Calu3 (cell line): ENCODE results near the gene BMI1. TPM values are rescaled to one million over a fixed set of nuclear protein-coding genes. Genes with fewer than 3 reads are reported as not detected.

Experiments used
- BruUV-seq: library from RNA; stranded (reverse); fragments of 400-500 nt; replicated peaks from 2 replicates; lab custom pipeline; 2021; lab: Mats Ljungman, UMichigan
- CTCF ChIA-PET: fragments of 300-600 bp; sonication (Branson Sonifier 250); formaldehyde crosslinking; loops from one replicate; lab custom pipeline; 2022; ENCODE audit warnings: antibody characterized with exemption; lab: Charles Lee
- DNase-seq: peaks from one replicate; pipeline ENCODE4 v3.0.0; 2022
- H3K27ac Mint-ChIP-seq: one replicate; pipeline ENCODE4 v1.8.0; 2022; ENCODE audit warnings: mixed read lengths; ENCODE audit not compliant: unreplicated experiment
- H3K27me3 Mint-ChIP-seq: one replicate; pipeline ENCODE4 v1.8.0; 2022; ENCODE audit warnings: mixed read lengths; ENCODE audit not compliant: unreplicated experiment
- H3K36me3 Mint-ChIP-seq: one replicate; pipeline ENCODE4 v1.8.0; 2022; ENCODE audit warnings: mild to moderate bottlenecking, moderate library complexity, mixed read lengths; ENCODE audit not compliant: insufficient read depth, unreplicated experiment
- H3K4me1 Mint-ChIP-seq: one replicate; pipeline ENCODE4 v1.8.0; 2022; ENCODE audit warnings: mild to moderate bottlenecking, low read depth, mixed read lengths; ENCODE audit not compliant: unreplicated experiment
- H3K4me3 Mint-ChIP-seq: one replicate; pipeline ENCODE4 v1.8.0; 2022; ENCODE audit warnings: mild to moderate bottlenecking, low read depth, moderate library complexity, mixed read lengths; ENCODE audit not compliant: unreplicated experiment
- H3K9me3 Mint-ChIP-seq: one replicate; pipeline ENCODE4 v1.8.0; 2022; ENCODE audit warnings: low read depth, mixed read lengths; ENCODE audit not compliant: unreplicated experiment
- CTCF ChIP-seq: fragments of 200-600 bp; IDR thresholded peaks from one replicate; pipeline ENCODE4 v1.8.0; 2022; ENCODE audit warnings: antibody characterized with exemption; ENCODE audit not compliant: unreplicated experiment
- intact Hi-C: fragments of 100-400 bp; cut with micrococcal nuclease; formaldehyde crosslinking; loops from one replicate; pipeline ENCODE4 v1.10.0; 2022; ENCODE audit not compliant: unreplicated experiment
- total RNA-seq: library from RNA; stranded (reverse); gene quantifications from 2 replicates; pipeline ENCODE4 v1.2.3, GENCODE V29; 2022

The BMI1 gene
- total RNA-seq, 1 experiment from 2014 or later = 41.6 TPM

GRCh38 chr10:22366771-22367170 is 45.9 kb downstream of the BMI1 start:
- CTCF ChIA-PET = interaction anchor here (0.7 kb wide), 2 partner anchors 42 to 1271 kb away, joined by 4 to 5 read pairs; no protein-coding TSS in a partner anchor

GRCh38 chr10:22367471-22367870 is 46.6 kb downstream of the BMI1 start:
- no peak for TF ChIP-seq CTCF
- H3K9me3 Mint-ChIP-seq = no peaks in the 10 kb centered on the region
- no peak overlapping the region for H3K27ac Mint-ChIP-seq
- H3K27me3 Mint-ChIP-seq = no peaks in the 10 kb centered on the region
- H3K4me1 Mint-ChIP-seq = no peaks in the 10 kb centered on the region
- no peak for DNase-seq
- no peaks in the 10 kb centered on the region for H3K36me3 Mint-ChIP-seq
- no peak overlapping the region for H3K4me3 Mint-ChIP-seq
- CTCF ChIA-PET = no interaction called here
- BruUV-seq = no TSS peak
- intact Hi-C loops = no loop called here

More at GRCh38 chr10:22366771-22367170, 45.9 kb downstream of the BMI1 start:
- intact Hi-C loops = no loop called here
- TF ChIP-seq CTCF = no peak
- Mint-ChIP-seq H3K27me3 (no peaks in the 10 kb centered on the region), H3K4me3 (no peak overlapping the region), H3K27ac (no peak overlapping the region), H3K9me3 (no peaks in the 10 kb centered on the region), H3K36me3 (no peaks in the 10 kb centered on the region), H3K4me1 (no peaks in the 10 kb centered on the region)
- no TSS peak for BruUV-seq
- DNase-seq = no peak

DNA sequence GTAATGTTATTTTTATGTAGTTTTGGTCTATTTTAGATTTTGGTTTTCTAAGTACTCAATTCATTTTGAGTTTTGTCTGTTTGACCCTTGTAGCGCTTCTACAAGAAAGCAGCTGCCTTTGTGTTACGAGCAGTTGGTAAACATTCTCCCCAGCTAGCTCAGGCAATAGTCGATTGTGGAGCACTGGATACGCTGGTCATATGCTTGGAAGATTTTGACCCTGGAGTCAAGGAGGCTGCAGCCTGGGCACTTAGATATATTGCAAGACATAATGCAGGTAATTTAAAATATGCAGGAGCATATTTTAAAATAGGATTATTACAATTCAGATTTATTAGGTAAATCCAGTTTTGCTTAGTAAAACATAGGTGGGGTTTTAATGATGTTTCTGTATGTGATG is 47.5 kb downstream of the BMI1 start:
- CTCF ChIA-PET = interaction anchor here (0.6 kb wide), 1 partner anchor 617 kb away, joined by 4 read pairs; no protein-coding TSS in a partner anchor
- no TSS peak for BruUV-seq

DNA sequence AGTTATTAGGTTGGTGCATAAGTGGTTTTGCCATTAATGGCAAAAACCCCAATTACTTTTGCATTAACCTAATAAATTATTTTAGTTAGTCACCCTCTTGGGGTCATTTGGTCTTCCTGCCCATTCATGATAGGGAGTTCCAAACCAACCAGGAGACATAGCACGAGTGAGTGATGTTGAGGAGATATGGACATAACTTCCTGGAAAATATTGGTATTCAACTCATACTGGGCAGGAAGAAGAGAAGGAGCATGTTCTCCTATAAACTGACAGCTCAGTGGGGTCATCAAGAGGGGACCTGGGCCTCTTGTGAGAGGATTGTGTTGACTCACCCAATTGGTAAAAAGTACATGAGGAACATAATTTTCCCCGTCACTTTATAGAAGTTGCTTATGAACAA is 48.1 kb downstream of the BMI1 start:
- no TSS peak for BruUV-seq
- H3K9me3 Mint-ChIP-seq = no peaks in the 10 kb centered on the region
- H3K4me3 Mint-ChIP-seq = no peak overlapping the region
- H3K4me1 Mint-ChIP-seq = no peaks in the 10 kb centered on the region
- H3K27ac Mint-ChIP-seq = no peak overlapping the region
- no peaks in the 10 kb centered on the region for H3K27me3 Mint-ChIP-seq
- no peak for TF ChIP-seq CTCF
- CTCF ChIA-PET = no interaction called here
- no peak for DNase-seq
- intact Hi-C loops = no loop called here
- H3K36me3 Mint-ChIP-seq = no peaks in the 10 kb centered on the region

More for the DNA sequence above, 47.5 kb downstream of the BMI1 start:
- Mint-ChIP-seq H3K4me1 (no peaks in the 10 kb centered on the region), H3K9me3 (no peaks in the 10 kb centered on the region), H3K27ac (no peak overlapping the region), H3K36me3 (no peaks in the 10 kb centered on the region), H3K27me3 (no peaks in the 10 kb centered on the region), H3K4me3 (no peak overlapping the region)
- TF ChIP-seq CTCF = no peak
- intact Hi-C loops = no loop called here
- DNase-seq = no peak
